Hematopoietic multipotent progenitor cell treated with erythropoietin and hydrocortisone succinate and interleukin-3 and kit ligand, for 8 days (in vitro differentiated cells): Measurements from ENCODE around the gene ANO8.
"Not testable (repeated sequence)": the region's sequence is repeated elsewhere in the genome, so short reads cannot be mapped to it uniquely, and the experiment has no call there.

ENCODE experiments used
- DNase-seq: peaks from one replicate; pipeline ENCODE4 v3.0.0-alpha.2; 2015

Gene ANO8

GRCh38 chr19:17285415-17286135 lies 49.1 kb downstream of the ANO8 start:
- DNase-seq = no peak

DNA sequence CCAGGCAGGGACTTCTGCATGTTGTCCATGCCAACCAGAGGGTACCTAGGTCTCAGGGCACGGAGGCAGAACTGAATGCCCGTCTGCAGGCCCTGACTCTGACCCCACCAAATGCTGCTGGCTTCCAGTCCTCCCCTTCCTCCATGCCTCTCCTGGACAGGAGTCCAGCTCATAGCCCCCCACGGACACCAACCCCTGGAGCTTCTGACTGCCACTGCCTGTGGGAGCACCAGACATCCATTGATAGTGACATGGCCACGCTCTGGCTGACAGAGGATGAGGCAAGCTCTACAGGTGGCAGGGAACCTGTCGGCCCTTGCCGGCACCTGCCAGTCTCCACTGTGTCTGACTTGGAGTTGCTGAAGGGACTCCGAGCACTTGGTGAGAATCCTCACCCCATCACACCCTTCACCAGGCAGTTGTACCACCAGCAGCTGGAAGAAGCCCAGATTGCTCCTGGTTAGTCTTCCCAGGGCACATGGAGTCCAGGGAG lies 51.1 kb downstream of the ANO8 start:
- no peak for DNase-seq

DNA sequence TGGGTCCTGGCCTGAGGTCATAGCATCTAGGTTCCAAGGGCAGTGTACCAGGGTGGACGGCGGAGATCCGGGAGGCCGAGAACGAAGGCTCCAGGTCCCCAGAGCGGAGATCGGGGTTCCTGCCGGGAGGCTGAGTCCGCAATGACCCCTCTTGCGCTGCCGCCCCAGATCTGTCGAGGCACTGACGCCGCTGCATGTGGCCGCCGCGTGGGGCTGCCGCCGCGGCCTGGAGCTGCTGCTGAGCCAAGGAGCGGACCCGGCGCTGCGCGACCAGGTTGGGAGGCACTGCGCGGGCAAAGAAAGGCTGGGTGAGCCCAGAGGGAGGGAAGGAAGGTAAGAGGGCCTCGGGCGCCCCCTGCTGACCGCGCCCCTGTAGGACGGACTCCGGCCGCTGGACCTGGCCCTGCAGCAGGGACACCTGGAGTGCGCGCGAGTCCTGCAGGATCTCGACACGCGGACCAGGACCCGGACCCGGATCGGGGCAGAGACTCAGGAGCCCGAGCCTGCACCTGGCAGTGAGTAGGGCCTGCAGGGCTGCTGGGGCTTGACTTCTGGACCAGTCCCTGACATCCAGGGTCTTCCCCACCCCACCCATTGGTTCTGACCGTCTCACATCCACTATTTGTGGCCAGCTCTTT lies 52.0 kb downstream of the ANO8 start:
- peak; percentile 88 for DNase-seq

DNA sequence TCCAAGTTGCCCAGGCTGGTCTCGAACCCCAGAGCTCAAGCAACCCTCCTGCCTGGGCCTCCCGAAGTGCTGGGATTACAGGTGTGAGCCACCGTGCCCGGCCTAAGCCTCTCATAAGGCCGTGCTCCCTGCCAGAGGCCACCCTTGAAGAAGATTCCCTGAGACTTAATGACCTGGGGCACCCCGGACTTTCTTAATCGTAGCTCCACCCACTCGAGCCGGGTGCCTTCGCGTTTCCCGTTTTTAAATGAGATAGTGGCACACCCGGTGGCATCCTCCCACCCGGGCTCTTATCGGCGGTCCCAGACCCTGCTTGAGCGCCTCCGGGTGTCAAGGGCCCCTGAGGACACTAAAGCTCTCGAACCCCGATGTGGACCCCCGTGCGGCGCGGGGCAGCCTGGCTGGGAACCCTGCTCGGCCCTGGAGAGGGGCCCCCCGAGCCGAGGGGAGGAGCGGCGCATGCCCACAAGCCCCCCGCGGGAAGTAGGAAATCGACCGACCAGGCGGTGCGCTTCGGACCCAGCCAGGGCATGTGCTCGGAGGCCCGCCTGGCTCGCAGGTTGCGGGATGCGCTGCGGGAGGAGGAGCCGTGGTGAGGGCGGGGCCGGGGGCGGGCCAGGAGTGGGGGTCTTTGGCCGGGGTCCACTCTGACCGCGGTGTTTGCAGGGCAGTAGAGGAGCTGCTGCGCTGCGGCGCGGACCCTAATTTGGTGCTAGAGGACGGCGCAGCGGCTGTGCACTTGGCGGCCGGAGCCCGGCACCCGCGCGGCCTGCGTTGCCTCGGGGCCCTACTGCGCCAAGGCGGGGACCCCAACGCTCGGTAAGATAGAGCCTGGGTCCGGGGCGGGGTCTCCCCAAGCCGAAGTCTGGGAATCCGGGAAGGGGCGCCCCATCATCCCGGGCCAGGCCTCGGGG lies 53.0 kb downstream of the ANO8 start, which contains the start of gene ANKLE1:
TSS of gene ANKLE1 (plus strand) at position 511 of the 914 bp plus-strand sequence. CDS start at position 531, 20 bp downstream.
- DNase-seq = peak; percentile 98

- DNase-seq = no peak
These were observed 55.2 kb downstream of the ANO8 start for GRCh38 chr19:17279436-17279835.

GRCh38 chr19:17275441-17276175 lies 59.0 kb downstream of the ANO8 start:
- no peak for DNase-seq

GRCh38 chr19:17274892-17275291 lies 59.8 kb downstream of the ANO8 start:
- not testable (repeated sequence) for DNase-seq
